PC-3 (cell line): ENCODE measurements around the gene TMEM44.

Source experiments
- EZH2 ChIP-seq: fragments of 300-600 bp; sonication (generic); IDR thresholded peaks from one replicate; pipeline ENCODE4 v1.6.1; 2017; ENCODE audit warnings: antibody characterized with exemption, mild to moderate bottlenecking, low read length; ENCODE audit not compliant: unreplicated experiment
- EZH2phosphoT487 ChIP-seq: fragments of 300-600 bp; sonication (generic); IDR thresholded peaks from 2 replicates; pipeline ENCODE4 v1.6.1; 2018; ENCODE audit warnings: mild to moderate bottlenecking, antibody characterized with exemption, low read length, borderline replicate concordance
- TF ChIP-seq, protein P1 (sequence below): fragments of 300-600 bp; sonication (generic); conservative IDR thresholded peaks from 2 replicates; pipeline ENCODE4 v1.5.1; 2017; ENCODE audit warnings: antibody characterized with exemption, low read depth, mild to moderate bottlenecking, low read length

DNA sequence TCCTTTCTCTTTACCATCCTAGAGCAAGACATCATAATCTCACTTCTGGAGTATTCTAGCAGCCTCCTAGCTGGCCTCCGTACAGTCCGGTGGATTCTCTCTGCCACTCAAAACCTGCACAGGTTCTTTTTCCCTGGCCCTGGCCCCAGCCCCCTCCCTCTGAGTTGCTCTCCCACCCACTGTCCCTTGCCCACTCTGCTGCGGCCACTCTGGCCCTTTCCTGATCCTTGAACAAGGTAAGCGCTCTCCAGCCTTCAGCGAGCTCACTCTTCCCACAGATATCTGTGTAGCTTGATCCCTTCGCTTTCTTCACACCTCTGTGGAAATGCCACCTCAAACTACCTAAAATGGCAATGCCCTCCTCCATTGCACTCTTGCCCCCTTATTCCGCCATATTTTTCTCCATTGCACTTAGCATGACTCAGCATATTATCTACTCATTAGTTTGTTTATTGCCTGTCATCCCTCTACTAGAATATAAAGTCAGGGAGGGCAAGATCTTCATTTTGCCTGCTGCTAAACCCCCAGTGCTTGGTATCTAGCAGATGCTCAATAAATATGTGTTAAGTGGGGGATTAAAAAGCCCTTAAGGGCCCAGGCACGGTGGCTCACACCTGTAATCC lies 80.8 kb downstream of the TMEM44 start:
- TF ChIP-seq EZH2 = no peak
- TF ChIP-seq, protein P1, sequence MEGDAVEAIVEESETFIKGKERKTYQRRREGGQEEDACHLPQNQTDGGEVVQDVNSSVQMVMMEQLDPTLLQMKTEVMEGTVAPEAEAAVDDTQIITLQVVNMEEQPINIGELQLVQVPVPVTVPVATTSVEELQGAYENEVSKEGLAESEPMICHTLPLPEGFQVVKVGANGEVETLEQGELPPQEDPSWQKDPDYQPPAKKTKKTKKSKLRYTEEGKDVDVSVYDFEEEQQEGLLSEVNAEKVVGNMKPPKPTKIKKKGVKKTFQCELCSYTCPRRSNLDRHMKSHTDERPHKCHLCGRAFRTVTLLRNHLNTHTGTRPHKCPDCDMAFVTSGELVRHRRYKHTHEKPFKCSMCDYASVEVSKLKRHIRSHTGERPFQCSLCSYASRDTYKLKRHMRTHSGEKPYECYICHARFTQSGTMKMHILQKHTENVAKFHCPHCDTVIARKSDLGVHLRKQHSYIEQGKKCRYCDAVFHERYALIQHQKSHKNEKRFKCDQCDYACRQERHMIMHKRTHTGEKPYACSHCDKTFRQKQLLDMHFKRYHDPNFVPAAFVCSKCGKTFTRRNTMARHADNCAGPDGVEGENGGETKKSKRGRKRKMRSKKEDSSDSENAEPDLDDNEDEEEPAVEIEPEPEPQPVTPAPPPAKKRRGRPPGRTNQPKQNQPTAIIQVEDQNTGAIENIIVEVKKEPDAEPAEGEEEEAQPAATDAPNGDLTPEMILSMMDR = no peak
- TF ChIP-seq EZH2phosphoT487 = no peak
